IPS-NIHi11 (cell line): ENCODE results near the gene RPL38.

ENCODE experiments used
- DNase-seq: peaks from one replicate; pipeline ENCODE4 v3.0.0; 2012; ENCODE audit warnings: mixed read lengths, low spot score

RPL38 gene

GRCh38 chr17:74203439-74204240 lies at the start of gene RPL38:
Gene RPL38 (plus strand): TSS chr17:74203678. CDS start chr17:74203956, 278 bp downstream.
- DNase-seq = peak; percentile 93

GRCh38 chr17:74153821-74154430 lies 49.6 kb upstream of the RPL38 start:
- peak; percentile 21 for DNase-seq

- DNase-seq = no peak
Measured at GRCh38 chr17:74156878-74157277, 46.6 kb upstream of the RPL38 start.

GRCh38 chr17:74157366-74157765 lies 46.1 kb upstream of the RPL38 start:
- DNase-seq = no peak

- DNase-seq = no peak
Measured at GRCh38 chr17:74158761-74159160, 44.7 kb upstream of the RPL38 start.

- DNase-seq = no peak
Measured at GRCh38 chr17:74159226-74159840, 44.1 kb upstream of the RPL38 start.

- no peak for DNase-seq
Measured at GRCh38 chr17:74160656-74161502, 42.6 kb upstream of the RPL38 start.

- no peak for DNase-seq
Measured at GRCh38 chr17:74161503-74161875, 42.0 kb upstream of the RPL38 start.

GRCh38 chr17:74163271-74163821 lies 40.1 kb upstream of the RPL38 start:
- DNase-seq = peak; percentile 42

GRCh38 chr17:74163836-74164235 lies 39.6 kb upstream of the RPL38 start:
- no peak for DNase-seq

- DNase-seq = no peak
Measured at GRCh38 chr17:74164446-74165045, 38.9 kb upstream of the RPL38 start.

- no peak for DNase-seq
Measured at GRCh38 chr17:74165797-74166365, 37.6 kb upstream of the RPL38 start.

GRCh38 chr17:74170924-74171323 lies 32.6 kb upstream of the RPL38 start:
- no peak for DNase-seq

- DNase-seq = no peak
Measured at GRCh38 chr17:74172700-74173099, 30.8 kb upstream of the RPL38 start.

- peak; percentile 79 for DNase-seq
Measured at GRCh38 chr17:74176546-74177001, 26.9 kb upstream of the RPL38 start.

- no peak for DNase-seq
Measured at GRCh38 chr17:74177018-74177450, 26.4 kb upstream of the RPL38 start.

GRCh38 chr17:74179576-74179975 lies 23.9 kb upstream of the RPL38 start:
- DNase-seq = no peak

GRCh38 chr17:74180336-74180735 lies 23.1 kb upstream of the RPL38 start:
- no peak for DNase-seq

- no peak for DNase-seq
Measured at GRCh38 chr17:74181341-74181740, 22.1 kb upstream of the RPL38 start.

- DNase-seq = no peak
Measured at GRCh38 chr17:74182041-74182723, 21.3 kb upstream of the RPL38 start.
